Effector CD8-positive, alpha-beta T cell (primary cell): ENCODE data around the gene P4HA2.

Source experiments
- DNase-seq: peaks from one replicate; lab custom pipeline; 2025; lab: John Stamatoyannopoulos, UW

Gene P4HA2

DNA sequence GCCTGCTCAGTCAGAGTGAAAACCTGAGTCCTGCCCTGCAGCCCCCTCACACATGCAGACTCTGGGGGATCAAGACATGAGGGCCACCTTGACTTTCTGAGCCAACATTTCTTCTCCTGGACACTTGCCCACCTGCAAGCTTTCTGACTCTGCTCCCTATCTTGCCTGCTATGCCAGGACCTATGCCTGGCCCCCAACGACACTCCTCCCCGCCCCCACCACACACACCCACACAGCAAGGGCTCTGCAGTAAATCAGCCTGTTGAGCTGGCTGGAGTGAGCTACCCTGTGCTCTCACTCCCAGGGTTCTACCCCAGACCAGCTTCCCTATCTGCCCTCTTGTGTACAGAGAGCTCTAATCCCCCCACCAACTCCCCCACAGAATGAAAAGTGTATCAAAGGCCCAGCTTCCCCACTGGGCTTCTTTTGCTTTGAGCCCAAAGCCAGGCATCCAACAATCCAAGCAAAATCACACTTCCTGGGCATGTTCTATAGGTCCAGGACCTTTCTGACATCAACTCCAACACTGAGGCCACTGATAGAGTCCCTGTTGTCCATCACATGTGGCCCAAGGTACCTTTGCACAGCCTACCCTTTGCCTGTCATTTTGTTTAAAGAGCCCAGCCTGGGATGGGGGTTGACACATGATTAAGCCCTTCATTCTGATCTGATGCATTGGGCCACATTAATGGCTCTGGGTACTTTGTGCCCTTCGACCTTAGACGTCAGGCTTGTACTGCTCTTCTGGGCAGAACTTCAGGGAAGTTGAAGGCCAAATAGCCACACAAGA lies 37.1 kb upstream of the P4HA2 start:
- no peak for DNase-seq

DNA sequence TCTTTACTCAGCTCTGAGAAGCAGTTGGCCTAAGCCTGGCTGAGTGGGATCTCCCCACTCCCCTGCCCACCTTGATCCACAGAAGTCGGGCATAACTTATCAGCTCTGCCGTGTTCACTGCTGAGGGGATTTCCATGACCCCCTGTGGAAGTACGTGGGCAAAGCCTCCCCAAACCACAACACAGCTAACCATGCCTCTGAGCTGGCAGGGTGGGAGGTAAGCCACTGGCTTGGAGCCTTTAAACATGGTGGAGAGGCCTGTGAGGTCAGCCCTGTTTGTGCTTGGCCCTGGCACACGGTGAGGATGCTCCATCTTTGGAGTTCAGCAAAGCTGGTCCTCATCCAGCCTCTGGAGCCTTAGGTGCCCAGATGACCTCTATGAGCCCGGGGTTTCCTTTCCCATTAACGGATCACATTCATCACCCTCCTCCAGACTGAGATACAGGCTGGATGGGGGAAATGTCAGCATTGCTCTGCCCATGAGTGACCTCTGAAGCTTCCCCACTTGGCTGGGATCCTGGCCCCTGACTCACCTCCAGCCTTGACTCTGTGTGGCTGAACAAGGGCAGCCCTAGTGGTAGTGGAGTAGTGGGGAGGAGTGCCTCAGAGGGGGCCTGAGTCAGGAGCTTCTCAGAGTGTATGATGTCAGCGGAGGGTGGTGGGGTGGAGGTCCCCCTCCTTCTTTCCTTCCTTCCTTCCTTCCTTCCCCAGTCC lies 36.1 kb upstream of the P4HA2 start:
- DNase-seq, result no peak

DNA sequence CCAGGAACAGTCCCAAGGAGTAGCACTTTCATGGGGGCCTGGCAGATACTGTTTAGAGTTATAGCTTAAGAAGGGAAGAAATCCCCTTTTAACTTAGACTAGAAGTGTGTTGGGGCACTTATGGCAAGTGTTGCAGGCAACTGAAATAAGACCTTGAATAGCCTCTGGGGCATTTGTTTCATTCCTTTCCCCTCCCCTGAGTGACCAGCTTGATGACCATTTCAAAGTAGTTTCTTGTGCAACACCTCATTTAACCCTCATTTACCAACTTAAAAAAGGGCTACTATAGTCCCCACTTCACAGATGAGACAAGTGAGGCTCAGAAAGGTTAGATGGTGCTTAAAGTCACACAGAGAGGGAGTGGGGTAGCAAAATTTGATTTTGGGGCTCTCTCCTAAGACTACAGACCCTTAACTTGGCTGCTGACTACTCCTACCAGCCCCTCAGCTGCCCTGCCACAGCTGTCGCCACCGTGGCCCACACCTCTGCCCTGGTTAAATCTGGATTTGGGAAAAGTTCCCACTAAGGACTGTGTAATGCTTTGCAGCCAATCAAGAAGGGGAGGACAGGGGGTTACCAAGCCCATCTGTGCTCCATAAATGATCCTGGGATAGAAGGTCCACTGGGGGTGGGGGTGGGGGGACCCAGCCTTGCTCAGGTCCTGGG lies 35.4 kb upstream of the P4HA2 start:
- DNase-seq, result no peak

DNA sequence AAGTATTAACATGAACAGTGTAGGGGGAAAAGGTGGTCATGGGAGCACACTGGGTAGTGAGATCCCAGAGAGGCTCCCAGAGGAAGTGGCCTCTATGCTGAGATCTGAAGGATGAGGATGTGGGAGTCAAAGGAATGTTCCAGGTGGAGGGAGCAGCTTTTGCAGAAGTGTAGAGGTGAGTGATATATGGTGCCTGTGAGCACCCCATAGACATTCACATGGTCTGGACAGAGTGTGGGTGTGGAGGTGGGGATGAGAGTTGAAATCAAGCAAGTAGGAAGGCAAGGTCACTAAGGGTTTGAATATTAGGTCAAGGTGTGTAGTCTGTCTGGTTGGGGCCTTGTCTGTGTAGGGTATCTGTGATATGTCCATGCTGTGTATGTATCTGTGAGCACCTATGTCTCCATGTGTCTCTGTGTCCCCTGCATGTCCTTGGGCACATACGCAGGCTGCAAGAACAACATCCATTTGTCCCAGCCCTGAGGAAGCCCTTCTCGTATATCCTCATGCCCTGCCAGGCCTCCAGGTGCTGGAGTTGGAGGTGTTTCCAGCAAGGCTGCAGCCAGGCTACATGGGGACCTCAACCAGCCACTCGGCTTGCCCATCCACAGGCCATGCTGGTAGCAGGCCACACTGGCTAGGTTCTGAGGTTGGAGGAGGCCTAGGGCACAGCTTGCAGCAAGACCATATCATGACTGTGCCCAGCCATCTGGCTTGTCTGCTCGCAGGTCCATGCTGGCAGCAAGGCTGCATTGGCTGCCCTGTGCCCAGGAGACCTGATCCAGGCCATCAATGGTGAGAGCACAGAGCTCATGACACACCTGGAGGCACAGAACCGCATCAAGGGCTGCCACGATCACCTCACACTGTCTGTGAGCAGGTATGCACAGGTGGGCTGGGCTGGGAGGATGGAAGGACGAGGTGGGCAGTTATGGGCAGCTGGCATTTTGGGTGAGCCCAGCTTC lies 34.5 kb upstream of the P4HA2 start:
- no peak for DNase-seq

DNA sequence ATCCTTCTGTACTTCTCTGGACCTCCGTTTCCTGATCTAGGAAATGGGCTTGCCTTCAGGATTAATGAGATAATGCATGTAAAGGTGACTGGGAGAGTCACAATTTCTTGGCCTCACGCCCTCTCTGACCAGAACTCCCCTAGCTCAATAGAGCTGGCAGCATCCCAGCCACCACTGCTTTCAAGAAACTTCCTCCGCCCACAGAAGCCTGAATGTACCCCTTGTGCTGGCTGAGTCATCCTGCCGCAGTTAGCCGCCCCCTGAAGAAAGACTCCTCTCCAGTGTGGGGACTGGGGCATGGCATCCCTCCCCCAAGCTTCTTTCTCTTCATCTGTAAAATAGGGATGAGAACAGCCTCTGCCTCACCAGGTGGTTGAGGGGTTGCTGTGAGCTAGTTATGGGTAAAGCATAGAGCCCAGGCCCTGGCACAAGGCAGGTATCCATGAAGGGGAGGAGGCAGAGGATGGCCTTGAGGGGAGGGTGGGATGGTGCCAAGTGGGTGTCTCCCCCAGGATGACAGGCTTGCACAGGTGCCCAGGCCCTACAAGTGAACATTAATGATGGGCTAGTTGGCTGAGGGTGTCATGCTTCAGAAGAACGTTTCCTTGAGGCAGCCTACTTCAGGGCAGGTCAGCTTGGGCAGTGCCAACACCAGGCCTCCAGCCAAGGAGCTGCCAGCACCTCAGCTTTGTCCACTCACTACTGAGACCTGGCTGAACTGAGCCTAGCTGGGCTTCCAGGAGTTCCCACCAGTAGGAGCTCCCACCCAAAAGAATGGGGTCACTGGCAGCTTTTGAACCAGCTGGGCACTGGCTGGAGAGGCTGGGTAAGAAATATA lies 33.3 kb upstream of the P4HA2 start:
- DNase-seq, result no peak

DNA sequence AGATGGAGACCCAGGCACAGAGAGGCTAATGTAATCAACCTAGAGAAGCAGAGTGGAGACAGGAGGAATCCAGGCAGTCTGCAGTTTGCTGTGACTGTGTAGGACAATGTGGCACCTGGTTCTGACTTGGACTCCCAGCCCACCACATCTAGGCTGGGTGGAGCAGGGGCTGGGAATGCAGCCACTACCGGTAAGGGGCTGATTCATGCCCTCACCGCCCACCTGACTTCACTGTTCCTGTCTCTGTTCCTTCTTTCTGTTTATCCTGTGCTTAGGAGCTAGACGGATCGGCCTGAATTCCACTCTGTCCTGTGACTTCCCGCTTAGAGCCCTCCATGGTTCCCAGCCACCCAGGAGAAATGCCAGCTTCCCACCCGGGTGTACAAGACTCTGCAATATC lies 32.4 kb upstream of the P4HA2 start:
- no peak for DNase-seq

DNA sequence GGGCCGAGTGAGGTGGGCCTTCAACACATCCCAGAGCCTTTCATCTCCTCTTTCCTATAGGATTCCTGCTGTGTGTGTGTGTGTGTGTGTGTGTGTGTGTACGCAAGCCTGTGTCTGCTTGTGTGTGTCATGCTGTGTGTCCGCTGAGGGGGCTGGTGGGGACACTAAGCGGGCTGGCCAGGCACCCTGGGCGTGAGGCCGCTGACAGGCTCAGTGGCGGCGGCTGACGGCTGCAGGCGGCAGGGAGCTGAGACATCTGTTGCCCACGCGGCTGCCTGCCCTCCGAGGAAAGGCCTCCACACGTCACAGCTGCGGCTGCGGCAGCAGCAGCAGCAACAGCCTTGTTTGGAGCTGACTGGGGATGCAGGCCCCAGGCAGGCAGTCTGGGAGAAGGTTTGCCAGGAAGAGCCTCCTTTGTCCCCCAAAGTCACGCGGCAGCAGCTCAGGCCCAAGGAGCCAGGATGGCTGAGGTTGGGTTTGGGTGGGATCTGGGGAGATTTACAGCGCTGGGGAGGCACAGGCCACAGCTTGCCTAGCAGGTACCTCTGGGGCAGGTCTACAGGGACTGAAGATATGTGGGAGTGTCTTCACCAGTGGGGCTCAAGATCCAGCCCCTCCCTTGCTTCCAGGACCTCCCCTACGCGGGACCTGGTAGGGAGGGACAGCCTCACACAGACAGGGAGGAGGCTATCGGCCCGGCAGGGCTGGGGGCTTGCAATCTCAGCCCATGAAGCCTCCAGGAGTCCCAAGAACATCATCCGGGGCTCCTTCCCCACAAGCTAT lies 31.6 kb upstream of the P4HA2 start:
- no peak for DNase-seq

DNA sequence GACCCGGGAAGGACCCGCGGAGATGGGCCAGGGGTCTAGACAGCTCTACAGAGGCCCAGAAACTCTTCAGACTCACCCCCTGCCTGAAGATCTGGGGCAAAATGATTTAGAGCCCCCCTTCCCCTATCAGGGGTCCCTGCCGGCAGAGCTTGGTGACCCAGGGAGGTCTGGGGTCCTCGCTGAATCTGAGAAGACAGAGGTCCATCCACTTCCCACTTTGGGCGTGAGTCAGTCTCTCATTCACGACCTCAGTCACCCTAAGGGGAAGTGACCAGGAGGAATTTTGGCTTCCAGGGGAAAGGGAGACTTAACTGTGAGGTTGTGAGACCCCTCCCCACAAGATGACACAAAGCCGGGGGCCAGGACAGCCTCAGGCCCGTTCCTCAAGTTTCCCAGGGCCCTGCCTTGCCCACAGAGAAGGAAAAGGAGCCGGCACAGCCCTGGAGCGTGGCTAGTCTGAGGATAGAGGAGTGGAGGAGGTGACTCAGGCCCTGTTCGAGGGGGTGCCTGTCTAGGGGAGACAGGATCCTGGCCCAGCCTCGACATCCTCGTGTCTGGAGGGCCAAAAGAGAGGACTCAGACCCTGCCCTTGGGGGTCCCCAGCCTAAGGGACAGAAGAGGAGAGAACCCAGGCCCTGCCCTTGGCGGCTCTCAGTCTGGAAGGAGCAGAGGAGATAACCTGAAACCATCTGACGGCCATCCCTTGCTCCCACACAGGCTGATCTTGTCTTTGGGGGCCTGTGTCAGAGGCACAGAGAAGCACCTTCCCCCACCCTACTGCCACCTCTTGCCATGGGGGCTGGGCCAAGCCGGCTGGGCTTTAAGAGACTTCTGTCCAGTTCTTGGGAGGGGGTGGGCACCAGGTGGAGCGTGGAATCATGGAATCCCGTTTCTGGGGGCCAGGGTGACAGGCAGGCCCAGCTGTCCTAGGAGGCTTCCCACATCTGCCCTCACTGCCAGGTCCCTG lies 30.7 kb upstream of the P4HA2 start:
- DNase-seq, result no peak

DNA sequence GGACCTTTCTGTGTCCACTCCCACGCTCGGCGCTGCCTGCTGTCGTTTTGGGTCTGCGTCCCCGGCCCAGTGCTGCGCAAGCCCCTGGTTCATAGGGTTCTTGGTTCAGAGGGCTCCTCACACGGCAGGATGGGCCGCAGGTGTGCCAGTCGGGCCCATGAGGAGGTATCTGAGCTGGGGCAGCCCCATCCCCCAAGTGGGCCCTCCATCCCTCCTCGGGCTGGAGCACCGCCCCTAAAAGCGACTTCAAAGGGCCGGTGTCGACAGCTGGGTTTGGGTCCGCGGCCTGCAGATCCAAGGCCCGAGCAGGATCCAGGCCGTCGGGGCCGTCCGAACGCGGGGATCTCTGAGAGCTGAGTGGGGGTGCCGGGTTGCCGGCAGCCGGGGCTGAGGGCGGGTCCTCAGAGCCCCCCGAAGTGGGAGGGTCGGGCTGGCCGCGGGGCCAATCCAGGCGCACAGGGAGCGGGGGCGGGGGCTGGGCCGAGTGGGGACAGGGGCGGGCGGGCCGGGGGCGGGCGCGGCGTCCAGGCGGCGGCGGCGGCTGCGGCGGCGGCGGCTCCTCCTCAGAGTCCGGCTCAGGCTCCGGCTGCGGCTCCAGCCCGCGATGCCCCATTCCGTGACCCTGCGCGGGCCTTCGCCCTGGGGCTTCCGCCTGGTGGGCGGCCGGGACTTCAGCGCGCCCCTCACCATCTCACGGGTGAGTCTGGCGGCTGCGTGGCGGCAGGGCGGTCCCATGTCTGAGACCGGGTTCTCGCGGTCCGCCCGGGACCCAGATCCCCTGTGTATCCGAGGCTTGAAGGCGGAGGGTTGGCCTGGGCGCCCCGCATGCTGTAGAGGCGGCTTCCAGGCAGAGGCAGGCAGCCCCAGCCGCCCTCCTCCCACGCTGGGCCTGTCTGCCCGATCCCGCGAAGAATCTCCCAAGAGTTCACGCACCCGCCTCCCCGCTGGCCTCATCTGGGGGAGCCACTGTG lies 29.8 kb upstream of the P4HA2 start, which contains the start of gene PDLIM4:
TSS of gene PDLIM4 (plus strand) at position 566 of the 971 bp plus-strand sequence. CDS start at position 605, 39 bp downstream.
- DNase-seq, result no peak

DNA sequence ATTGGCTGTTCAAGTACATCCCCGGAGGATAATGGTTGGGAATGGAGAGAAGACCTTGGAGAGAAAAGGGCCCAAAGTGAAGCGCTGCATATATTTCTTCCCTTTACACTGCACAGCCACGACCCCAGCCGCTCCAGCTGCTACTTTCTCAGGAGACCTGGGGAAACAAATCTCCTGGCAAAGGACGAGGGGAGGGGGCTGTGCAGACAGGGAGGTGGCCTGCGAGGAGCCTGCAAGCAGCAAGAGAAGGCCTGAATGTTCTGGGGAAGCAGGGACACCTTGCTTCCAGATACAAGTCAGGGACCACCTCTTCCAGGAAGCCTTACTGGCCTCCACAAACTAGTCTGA lies 29.1 kb upstream of the P4HA2 start:
- no peak for DNase-seq

DNA sequence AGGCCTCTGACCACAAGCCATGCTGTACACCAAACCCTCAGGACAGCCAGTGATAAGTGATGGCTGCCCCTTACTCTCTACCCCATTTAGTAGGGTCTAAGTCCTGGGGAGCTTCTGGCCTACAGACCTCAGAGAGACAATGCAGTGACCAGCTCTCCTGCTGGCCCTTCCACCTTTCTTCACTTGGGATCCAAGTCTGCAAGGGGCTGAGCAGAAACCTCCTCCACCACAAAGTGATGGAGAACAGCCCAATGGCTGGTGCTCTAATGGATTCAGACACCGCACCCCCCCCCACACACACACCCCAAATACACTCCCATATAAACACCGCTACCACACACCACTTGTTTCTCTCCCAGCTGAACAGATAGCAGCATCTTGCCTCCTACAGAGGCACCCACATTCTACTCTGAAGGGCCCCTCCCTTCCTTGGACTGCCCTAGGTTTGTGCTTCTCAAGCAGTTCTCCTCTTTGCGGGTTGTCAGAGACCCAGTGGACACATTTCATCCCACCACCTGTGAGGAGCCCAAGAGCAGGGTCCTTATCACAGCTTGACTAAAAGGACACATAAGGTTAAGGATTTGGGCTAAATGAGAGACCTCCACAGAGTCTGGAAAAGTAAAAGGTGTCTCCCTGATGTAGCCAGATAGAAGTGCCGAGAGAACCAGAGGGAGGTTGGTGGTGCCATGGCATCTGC lies 28.6 kb upstream of the P4HA2 start:
- DNase-seq, result no peak

DNA sequence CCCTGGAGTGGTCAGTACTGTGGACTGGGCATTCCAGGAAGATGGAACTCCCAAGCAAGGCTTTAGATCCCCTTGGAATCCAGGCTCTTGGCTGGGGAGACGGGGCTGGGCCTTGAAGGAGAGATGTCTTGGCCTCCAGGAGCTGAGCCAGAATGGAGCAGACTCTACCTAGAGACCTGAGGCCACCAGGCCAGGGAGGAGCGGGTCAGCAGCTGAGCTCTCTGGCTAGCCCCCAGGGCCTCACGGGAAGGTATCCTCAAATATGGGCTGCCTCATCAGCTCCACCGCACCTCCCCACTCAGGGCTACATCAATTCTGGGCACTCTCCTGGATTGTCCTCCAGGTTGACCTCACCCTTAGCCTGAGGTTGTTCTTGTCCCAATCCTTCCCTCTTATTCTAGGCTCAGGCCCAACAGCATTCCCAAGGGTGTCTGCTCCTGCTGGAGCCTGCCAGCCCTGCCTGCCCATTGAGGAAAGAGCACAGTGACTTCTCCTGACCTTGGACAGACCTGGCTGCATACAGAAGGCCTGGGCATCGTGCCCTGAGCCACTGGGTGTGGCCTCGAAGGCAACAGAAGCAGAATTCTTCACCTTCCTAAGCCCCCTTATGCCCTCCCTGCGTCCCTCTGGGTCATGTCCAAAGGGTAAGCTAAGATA lies 26.8 kb upstream of the P4HA2 start:
- DNase-seq, result no peak

DNA sequence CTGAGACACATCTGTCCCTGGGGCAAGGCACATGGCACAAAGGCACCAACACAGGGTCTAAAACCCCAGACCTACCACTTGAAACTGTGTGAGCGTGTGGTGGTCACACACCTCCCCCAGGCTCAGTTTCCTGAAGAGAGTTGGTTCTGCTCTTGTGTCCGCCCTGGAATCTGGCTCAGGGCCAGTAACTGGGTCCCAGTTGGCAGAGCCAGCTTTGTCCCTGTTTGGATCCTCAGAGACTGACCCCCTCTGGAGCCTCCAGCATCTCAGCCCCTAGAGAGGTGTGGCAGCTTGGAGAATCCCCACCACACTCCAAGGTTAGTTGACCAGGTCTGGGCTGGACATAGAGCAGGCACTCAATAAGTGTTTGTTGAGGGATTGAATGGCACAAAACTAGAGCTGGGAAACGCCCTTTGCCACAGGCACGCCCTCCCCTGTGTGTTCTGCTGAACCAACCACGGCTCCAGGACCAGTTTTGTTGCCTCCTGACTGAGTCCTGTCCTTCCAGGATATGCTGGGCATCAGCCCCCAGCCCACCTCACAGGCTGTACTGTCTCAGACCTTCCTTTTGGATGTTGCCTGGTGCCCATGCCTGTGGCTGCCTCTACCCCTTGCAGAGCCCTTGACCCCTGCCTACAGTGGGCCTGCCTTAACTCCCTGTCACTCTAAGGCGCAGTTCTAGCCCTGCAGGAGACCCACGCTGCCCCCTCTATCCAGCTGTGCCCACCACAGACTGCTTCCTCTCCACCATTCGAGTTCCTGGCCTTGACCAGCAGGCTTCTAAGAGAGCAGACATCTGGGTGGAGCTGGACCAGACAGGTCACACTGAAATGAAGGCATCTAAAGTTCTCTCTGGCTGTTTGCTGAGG lies 26.0 kb upstream of the P4HA2 start:
- DNase-seq, result no peak

DNA sequence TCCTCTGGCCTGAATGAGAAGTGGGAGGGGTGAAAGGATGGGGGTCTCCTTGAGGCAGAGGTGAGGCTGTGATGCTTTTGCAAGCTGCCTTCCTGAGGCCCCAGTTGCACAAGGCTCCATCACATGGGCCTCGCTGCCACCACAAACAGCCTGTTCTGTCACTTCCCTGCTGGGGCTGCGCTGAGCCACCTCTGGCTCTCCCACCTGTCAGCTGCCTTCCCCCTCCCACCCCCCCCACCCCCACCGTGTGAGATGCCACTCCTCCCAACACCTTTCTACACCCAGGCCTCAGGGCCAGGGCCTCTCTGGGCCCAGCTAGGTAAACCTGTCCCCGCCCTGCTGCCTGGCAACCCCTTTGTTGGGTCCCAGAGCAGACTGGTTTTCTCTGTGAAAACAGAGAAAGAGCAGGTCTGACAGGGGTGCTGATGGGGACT lies 25.4 kb upstream of the P4HA2 start:
- DNase-seq, result no peak

DNA sequence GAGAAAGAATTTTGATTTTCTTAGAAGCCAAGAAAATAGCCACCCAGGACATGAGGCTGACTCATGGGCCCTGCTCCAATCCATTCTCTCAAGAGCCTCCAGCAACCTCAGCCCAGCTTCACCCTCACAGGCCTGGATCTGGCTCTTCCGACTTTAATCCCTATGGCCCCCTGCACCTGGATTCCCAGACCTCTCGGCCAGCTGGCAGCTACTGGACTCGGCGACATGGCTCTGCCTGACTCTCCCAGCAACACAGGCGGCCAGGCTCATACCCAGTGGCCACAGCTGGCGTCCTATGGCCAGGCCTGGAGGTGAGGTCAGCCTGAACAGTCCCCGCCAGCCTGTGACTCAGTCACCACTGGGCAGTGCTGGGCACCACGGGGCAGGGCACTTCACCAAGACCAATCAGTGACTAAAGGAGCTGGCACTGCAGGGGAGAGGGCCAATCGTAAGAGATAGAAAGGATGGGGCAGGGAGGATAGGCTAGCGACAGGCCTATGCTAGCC lies 23.6 kb upstream of the P4HA2 start:
- DNase-seq, result no peak
